ENCODE measurements around the gene PGK2. TPM values are rescaled to one million over a fixed set of nuclear protein-coding genes. Genes with fewer than 3 reads are reported as not detected.
"Not testable (repeated sequence)": the region's sequence is repeated elsewhere in the genome, so short reads cannot be mapped to it uniquely, and the experiment has no call there.

PGK2 gene
- not detected in 2 replicates for total RNA-seq

DNA sequence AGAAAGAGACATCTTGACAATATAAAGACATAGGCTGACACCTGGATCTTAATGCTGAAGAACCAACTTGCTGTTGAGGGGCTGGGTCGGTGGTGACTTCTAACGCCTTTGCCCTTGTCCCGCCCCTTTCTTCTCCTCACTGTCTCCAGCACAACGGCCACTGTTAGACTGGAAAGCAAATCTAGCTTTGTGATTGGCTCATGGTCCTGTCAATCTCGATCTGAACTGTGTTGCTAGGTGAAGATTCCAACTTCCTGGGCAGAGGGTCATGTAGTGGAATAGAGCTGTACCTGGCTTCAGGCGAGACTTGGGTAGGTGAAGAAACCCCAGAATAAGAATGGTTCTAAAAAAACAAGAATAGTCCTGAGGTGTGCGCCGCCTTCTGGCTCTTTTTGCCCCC lies at the start of gene PGK2:
Gene PGK2 (minus strand): TSS at position 110 of the 400 bp plus-strand sequence. CDS start 98 bp downstream, at position 12.
- no peak for DNase-seq (ENCODE audit: low read depth, low spot score)

DNA sequence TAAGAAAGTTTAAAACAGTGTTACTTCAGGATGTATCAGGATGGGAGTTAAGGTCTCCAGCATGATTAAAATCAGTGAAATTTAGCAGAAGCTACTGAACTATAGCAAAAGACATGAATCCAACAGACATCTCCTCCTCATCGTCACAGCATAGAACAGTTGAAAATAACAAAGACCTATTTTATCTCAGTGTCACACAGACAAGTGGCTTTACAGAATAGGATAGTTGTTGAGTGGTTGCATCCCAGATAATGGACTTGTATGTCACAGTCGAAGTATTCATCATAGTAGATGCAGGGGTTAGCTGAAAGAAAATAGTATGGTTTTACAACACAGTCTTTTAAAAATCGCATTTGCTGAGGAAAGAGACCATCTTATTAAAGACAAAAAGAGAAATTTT lies 48.1 kb upstream of the PGK2 start:
- no peak for DNase-seq (ENCODE audit: low read depth, low spot score)

DNA sequence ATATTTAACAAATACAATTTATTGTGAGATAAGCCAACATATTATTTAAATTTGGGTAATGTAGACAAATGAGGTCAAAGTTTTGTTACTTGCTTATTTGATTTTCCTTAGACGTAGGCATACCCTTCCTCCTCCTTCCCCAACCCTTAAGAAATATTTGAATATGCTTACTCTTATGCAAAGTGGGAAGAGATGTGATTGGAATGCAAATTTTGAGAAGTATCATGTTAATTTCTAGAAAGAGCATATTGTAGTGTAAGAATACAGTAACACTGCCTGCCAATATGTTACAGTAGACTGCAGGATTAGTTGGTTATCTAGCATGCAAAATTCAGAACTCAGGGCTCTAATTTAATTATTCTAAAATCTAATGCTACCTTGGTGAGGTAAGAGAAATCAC lies 46.3 kb upstream of the PGK2 start:
- DNase-seq (ENCODE audit: low read depth, low spot score), result no peak

DNA sequence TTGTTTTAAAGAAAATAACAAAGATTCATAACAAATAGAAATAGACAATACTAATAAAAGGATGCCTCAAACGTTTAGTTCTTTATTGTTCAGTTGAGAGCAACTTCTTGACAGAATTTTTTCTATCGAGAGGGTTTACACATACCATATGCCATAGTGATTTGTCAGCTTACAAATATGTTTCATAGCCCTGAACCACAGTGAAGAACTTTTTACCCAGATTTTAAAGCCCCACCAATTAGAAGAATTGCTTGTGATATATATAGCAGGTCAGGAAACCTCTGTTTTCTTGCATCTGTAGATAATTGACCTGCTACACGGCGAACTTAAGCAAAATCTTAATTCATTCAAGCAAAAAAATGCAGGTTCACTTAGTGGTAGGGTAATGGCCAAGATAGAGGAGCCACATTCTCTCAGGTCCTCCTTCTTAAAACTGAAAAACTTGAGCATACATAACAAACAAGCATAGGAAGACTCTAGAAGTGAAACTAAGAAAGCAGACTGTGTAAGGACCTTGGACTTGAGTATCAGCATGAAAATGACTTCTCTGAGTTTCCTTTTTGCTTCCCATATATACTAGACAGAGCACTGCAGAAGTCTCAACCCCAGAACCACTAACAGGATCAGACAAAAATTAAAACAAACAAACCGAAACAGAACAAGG lies 39.8 kb upstream of the PGK2 start:
- no peak for DNase-seq (ENCODE audit: low read depth, low spot score)

DNA sequence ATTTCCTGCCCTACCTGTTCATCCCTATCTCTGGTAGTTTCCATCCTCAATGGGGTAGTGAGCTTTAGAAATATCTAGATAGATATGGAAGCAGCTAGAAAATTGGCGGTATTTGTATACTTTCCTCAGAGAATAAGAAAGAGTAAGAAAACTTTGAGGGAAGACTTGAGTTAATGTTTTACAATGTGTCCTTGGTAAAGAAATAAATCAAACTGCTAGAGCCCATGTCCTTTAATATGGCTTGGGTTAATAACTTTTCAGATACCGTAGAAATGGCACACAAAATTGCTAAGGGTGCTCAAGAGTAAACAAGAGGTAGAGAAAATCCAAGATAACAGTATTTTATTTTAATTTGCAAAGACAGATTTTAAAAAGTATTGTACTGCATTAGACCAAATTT lies 28.1 kb upstream of the PGK2 start:
- no peak for DNase-seq (ENCODE audit: low read depth, low spot score)

DNA sequence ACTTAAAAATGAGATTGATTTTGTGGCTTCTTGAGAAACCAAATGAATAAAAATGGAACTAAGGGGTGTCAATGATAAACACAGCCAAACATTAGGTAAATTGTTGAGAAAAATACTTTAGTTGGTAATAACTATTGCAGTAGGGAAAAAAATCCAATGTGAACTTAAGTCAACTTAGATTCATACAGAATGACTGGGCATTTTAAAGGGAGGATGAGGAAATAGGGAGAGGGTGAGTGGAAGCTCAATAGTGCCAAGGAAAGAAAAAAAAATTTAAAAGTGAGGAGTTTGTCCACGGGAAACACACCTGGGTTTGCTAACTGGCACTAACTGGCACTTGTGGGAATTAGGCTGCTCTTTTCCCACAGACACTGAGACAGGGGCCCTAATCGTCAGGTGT lies 26.2 kb upstream of the PGK2 start:
- DNase-seq (ENCODE audit: low read depth, low spot score), result no peak

DNA sequence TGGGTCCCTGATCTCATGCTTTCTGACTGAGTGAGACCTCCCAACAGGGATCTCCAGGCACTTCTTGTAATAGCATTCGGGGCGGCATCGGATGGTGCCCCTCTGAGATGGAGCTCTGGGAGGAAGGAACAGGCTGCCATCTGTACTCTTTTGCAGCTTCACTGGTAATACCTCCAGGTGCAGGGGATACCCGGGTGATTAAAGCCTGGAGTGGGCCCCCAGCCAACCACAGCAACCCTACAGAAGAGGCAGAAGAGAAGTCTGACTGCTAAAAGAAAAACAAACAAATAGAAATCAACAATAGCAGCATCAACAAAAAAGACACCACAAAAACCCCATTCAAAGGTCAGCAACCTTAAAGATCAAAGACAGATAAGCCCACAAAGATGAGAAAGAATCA lies 19.1 kb upstream of the PGK2 start:
- no peak for DNase-seq (ENCODE audit: low read depth, low spot score)

DNA sequence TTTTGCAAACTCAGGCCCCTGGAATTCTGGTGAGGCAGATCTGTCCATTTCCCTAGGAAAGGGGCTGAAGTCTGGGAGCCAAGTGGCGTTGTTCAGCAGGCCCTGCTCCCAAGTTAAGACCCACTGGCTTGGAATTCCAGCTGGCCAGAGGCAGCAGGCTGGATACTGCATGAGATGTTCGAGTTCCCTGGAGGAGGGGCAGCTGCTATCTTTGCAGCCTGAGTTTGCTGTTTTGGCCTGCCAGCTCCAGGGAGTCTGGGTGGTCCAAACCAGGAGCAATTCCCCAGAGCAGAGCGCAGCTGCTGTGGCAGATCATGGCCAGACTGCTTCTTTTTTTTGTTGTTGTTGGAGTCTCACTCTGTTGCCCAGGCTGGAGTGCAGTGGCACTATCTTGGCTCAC lies 18.2 kb upstream of the PGK2 start:
- DNase-seq (ENCODE audit: low read depth, low spot score), result no peak

DNA sequence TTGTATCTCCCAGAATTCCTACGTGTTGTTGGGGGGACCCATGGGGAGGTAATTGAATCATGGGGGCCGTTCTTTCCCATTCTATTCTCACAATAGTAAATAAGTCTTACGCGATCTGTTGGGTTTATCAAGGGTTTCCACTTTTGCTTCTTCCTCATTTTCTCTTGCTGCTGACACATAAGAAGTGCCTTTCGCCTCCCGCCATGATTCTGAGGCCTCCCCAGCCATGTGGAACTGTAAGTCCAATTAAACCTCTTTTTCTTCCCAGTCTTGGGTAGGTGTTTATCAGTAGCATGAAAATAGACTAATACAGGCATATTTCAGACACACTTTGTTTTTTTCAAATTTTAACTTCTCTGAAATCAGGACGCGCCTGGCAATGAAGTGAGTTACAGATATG lies 14.4 kb upstream of the PGK2 start:
- DNase-seq (ENCODE audit: low read depth, low spot score), result no peak

DNA sequence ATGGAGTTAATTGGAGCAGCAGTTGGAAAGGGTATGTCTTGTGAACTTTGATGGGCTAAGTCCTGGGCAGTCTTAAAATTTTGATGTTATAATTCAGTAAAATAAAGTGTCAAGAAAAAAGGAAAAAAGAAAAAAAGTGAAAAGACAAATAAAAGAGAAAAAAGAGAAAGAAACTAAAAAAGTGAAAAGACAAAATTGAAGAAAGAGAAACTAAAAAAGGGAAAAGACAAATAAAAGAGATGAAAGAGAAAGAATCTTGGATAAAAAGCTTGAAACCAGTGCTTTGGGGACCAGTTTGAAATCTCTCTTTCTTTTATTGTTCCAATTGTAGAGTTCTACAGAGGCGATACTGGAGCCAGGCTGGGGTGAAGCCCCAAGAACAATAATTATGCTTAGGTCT lies 12.0 kb upstream of the PGK2 start:
- DNase-seq (ENCODE audit: low read depth, low spot score), result no peak

DNA sequence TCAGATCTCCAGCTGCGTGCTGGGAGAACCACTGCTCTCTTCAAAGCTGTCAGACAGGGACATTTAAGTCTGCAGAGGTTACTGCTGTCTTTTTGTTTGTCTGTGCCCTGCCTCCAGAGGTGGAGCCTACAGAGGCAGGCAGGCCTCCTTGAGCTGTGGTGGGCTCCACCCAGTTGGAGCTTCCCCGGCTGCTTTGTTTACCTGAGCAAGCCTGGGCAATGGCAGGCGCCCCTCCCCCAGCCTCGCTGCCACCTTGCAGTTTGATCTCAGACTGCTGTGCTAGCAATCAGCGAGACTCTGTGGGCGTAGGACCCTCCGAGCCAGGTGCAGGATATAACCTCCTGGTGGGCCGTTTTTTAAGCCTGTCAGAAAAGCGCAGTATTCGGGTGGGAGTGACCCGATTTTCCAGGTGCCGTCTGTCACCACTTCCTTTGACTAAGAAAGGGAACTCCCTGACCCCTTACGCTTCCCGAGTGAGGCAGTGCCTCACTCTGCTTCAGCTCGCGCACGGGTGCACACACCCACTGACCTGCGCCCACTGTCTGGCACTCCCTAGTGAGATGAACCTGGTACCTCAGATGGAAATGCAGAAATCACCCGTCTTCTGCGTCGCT lies 9.9 kb upstream of the PGK2 start:
- not testable (repeated sequence) for DNase-seq (ENCODE audit: low read depth, low spot score)

DNA sequence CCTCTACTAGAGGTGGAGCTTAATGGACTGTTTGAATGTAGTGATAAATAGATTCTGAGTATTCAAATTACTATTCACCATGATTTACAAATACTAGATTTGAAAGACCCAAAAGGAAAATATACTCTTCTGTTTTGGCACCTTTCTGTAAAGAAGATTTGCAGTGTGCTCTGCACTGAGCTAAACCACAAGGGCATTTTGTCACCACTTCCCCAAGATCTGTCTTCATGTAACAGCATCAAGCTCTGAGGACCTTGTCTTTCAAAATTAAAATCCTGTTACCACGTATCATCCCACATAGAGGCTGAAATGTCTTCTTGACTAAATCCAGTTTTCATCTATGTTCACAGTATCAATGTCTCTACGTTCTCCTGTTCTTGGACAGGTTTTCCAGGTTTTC lies 3.3 kb upstream of the PGK2 start:
- no peak for DNase-seq (ENCODE audit: low read depth, low spot score)

DNA sequence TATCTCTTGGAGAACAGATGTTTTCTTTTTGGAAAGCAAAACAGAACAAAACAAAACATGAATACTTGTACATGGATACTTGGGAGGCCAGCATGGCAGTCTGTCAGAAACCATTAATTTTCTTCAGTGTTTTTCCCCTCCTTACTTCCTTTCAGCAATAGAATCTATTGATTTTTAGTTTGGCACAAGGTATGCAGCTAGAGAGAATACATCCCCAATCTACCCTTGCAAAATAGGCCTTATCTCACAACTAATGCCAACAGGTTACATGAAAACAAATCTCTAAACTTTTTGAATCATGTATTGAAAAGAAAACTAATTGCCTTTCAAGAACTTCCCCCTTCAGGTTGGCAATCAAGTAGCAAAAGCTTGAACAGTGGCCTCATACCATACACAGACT lies 2.8 kb downstream of the PGK2 start:
- no peak for DNase-seq (ENCODE audit: low read depth, low spot score)

DNA sequence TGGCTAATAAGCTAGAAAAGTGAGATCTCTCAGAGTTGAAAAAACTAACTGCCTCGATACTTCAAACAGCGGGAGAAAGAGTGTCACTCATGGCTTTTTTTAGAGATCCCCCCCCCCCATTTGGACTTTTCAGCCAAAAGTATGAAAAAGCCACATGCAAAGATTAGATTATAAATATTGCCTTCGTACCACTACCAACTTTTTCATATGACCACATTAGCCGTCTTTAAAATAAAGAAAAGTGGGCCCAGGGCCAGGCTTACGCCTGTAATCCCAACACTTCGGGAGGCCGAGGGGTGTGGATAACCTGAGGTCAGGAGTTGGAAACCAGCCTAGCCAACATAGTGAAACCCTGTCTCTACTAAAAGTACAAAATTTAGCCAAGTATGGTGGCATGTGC lies 4.4 kb downstream of the PGK2 start:
- DNase-seq (ENCODE audit: low read depth, low spot score), result no peak

DNA sequence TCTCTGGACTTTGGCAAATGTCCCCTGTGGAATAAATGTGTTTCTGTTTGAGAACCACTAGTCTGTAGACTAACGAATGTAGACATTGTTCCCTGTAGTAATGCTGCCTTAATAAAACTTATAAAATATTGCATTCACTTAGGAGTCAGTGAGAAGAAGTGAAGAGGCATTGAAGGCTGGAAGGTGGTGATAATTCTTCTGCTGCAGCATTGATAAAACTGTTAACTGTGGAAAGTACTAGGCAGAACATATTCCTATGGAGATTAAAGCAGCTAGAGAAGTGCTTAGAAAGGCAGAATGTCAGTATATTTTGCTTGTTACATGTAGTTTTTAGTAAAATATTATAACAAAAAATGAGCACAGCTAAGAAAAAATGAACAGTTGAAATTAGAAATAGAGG lies 4.8 kb downstream of the PGK2 start:
- DNase-seq (ENCODE audit: low read depth, low spot score), result no peak

DNA sequence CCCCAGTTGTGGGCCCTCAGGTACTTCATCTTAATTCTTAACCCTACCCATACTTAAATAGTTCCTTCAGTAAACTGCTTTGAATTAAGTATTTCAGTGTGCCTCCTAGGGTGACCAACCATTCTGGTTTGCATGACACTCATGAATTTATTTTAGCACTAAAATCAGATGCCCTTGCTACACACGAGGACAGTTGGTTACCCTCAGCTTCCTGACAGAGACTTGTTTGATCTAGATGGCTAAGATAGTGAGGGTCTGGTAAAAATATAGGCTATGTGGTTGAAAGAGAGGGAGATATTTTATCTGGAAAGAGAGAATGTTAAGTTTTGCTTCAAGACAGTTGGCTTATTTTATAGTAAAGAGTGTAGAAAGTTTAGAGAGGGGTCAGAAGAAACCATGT lies 10.6 kb downstream of the PGK2 start:
- no peak for DNase-seq (ENCODE audit: low read depth, low spot score)

DNA sequence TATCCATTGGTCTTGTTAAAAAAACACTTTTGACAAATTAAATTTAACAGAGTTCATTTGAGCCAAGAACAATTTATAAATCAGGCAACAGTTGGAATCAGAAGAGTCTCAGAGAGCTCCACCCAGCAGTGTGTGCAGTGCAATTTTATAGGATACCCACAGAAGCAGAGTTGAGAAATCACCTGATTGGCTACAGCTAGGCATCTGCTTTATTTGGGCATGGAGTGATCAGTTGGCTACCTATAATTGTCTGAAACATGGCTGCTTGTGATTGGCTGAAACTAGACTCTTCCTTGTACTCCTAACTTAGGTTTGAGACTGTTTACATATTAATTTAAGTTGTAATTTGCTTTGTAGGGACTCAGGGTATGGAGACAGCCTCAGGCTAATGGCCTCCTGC lies 12.0 kb downstream of the PGK2 start:
- no peak for DNase-seq (ENCODE audit: low read depth, low spot score)

DNA sequence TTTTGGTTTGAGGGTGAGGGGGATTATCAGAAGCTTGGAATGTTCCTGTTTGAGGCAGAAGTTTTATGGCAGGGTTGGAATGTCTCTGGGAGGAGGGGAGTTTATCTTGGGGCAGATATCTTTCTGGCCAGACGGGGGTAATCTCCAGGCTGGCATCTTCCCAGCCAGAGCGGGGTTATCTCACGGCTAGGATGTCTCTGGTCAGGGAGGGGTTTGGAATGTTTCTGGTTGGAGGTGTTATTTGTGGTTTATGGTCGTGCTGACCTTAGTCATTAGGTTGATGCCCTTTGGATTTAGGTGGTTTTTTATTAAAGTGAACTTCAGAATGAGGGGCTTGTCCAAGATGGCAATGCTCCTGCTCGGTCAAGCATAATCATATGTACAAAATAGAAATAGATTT lies 14.8 kb downstream of the PGK2 start:
- DNase-seq (ENCODE audit: low read depth, low spot score), result no peak

DNA sequence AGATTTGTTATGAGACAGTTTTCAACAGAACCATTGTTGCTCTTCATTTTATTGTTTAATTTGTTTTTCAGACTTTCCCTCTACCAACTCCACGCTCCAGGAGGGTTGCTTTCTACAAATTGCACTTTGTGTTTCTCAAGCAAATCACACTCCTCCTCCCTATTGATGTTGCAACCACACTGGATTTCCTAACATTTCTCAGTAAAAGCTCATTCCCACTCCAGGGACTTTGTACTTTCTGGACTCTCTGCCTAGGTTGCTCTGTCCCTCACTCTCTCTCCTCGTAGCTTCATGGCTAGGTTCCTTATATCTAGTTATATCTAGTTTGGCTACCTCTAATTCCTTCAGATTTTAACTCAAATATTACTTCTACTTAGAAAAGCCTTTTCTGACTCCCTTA lies 20.3 kb downstream of the PGK2 start:
- no peak for DNase-seq (ENCODE audit: low read depth, low spot score)

DNA sequence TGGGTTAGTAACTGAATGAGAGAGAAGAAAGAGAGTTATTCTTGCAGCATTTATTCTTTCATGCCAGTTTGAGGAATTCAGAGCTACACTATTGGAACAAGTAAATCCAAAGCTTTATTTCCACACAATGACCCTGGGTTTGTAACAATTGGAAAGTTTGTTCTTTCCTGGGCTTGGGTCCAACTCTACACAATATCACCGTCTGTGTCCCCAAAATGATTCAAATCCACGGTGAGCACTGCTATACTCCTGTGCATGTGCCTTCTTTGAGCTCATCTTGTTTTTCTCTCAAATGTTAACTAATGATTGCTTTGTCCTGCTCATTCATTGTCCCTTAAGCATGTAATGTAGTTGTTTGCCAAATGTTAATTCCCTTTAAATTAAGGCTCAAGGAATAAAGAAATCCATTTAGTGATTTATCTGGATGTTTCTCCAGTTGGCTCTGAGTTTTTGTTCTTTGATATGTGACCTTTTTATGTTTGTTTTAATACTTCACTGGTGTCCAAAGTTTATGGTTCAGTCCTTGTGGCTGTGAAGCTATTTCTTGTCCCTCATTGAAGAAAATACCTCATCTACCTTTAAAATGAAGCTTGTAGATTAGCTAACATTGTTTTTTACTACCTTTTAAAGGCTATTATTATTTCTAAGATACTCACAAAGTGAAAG lies 22.4 kb downstream of the PGK2 start:
- no peak for DNase-seq (ENCODE audit: low read depth, low spot score)

DNA sequence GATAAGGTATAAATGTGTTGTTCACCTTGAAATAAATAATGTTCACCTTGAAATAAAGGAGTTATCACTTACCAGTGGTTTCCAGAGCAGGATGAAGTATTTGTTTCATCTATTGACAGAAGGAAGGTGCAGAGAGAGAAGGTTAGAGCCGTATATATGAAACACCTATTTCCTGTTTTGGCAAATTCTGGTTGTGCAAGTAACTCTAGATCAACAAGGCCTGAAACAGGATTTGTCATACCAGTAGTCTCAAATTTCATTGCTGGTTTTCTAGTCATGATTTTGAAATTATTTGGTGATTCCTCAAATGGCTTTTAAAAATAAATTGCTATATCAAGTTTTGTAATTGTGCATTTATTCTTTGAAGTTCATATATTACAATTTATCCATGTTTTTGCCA lies 42.8 kb downstream of the PGK2 start, which contains the start of gene CRISP3:
Gene CRISP3 (minus strand): TSS at position 130 of the 400 bp plus-strand sequence. CDS start 21 bp downstream, at position 109.
- DNase-seq (ENCODE audit: low read depth, low spot score), result no peak

DNA sequence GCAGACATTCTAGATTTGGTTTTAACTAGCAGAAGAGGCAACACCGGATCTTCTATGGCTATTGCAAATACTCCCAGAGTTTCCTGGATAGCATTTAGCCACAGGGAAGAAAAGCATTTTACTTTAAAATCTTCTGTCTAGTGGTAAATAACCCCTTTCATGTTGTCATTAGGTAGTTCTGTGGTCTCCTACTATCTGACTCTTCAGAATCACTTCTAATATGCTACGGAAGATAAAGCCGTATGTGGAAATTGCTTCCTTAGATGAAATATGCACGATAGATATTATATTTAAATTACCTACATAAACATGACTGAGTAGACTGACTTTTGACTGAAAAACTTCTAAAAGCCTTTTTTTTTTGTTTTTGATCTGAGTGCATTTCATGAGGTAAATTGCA lies 43.7 kb downstream of the PGK2 start:
- no peak for DNase-seq (ENCODE audit: low read depth, low spot score)

DNA sequence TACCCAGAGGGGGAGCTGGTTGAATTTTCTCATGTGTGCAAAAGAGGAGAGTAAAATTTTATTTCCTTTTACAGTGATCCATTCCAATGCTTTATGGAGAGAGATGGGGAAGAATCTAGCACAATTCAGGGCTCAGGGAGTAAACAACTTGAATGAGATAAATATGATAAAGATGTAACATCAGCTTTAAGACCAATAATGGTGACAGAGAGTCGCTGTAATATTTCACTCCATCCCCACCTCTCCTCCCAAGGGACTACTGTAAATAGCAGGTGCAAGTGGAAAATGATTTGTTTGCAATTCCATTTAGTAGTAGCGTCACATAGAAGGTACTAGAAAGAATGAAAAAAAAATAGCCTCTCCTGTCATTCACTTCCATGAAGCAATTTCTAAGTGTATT lies 47.7 kb downstream of the PGK2 start:
- DNase-seq (ENCODE audit: low read depth, low spot score), result no peak
